Panc1 (cell line): Measurements from ENCODE around the gene TTR. TPM values are rescaled to one million over a fixed set of nuclear protein-coding genes. Genes with fewer than 3 reads are reported as not detected.

Source experiments
- ATAC-seq: fragments of 200-7000 bp; cut with Tn5 transposase; 2 replicates; pipeline ENCODE4 v1.9.1; 2020; ENCODE audit warnings: mild to moderate bottlenecking, moderate library complexity
- BruUV-seq: library from RNA; stranded (reverse); fragments of 400-500 nt; replicated peaks from 2 replicates; lab custom pipeline; 2021; lab: Mats Ljungman, UMichigan
- CTCF ChIA-PET: fragments of 300-600 bp; sonication (Branson Sonifier 250); formaldehyde crosslinking; loops from one replicate; lab custom pipeline; 2022; ENCODE audit warnings: antibody characterized with exemption; lab: Charles Lee
- POLR2A ChIA-PET: fragments of 300-600 bp; sonication (Branson Sonifier 250); formaldehyde crosslinking; loops from one replicate; lab custom pipeline; 2022; ENCODE audit warnings: antibody characterized with exemption; lab: Charles Lee
- DNase-seq: peaks from one replicate; pipeline ENCODE4 v3.0.0-alpha.2; 2010; ENCODE audit warnings: low read depth, low spot score
- H3K27ac ChIP-seq: 2 replicates; pipeline ENCODE4 v1.5.1; 2011; ENCODE audit warnings: mild to moderate bottlenecking, low read length, inconsistent platforms
- H3K27me3 ChIP-seq: fragments of 200-500 bp; sonication (Bioruptor generic); 2 replicates; pipeline ENCODE4 v1.6.0; 2014; ENCODE audit warnings: low read length, inconsistent platforms; ENCODE audit not compliant: control insufficient read depth, insufficient read depth
- H3K36me3 ChIP-seq: fragments of 200-500 bp; sonication (Bioruptor generic); 2 replicates; pipeline ENCODE4 v1.5.1; 2014; ENCODE audit warnings: inconsistent platforms, mild to moderate bottlenecking, low read length, moderate library complexity; ENCODE audit not compliant: control insufficient read depth, insufficient read depth
- H3K4me1 ChIP-seq: 2 replicates; pipeline ENCODE4 v1.5.1; 2011; ENCODE audit warnings: inconsistent platforms, mild to moderate bottlenecking, low read length, moderate library complexity; ENCODE audit not compliant: control insufficient read depth, insufficient read depth
- H3K4me3 ChIP-seq, 2 experiments: 2 replicates each; pipeline ENCODE4 v1.5.1; 2011 to 2012; ENCODE audit warnings: low read depth in 2 of 2, low read length in 2 of 2, mild to moderate bottlenecking in 2 of 2, inconsistent platforms in 1 of 2, moderate library complexity in 1 of 2
- H3K9me3 ChIP-seq: fragments of 200-500 bp; sonication (Bioruptor generic); 2 replicates; pipeline ENCODE4 v1.5.1; 2014; ENCODE audit warnings: low read depth, mild to moderate bottlenecking, inconsistent platforms, low read length, moderate library complexity; ENCODE audit not compliant: control insufficient read depth, insufficient read depth
- CTCF ChIP-seq: fragments of 450-650 bp; IDR thresholded peaks from 2 replicates; pipeline ENCODE4 v1.5.1; 2017; ENCODE audit warnings: mild to moderate bottlenecking
- POLR2AphosphoS5 ChIP-seq: IDR thresholded peaks from 2 replicates; pipeline ENCODE4 v1.6.1; 2012; ENCODE audit warnings: mild to moderate bottlenecking, low read depth, low read length, moderate library complexity
- REST ChIP-seq, 2 experiments: IDR thresholded peaks; 2 replicates each; pipeline ENCODE4 v1.6.1; 2011 to 2012; ENCODE audit warnings: low read depth in 2 of 2, control low read depth in 1 of 2, low read length in 1 of 2, mild to moderate bottlenecking in 1 of 2, moderate library complexity in 1 of 2; ENCODE audit not compliant: insufficient read depth in 1 of 2
- SIN3A ChIP-seq: IDR thresholded peaks from 2 replicates; pipeline ENCODE4 v1.6.1; 2012; ENCODE audit warnings: low read depth, mild to moderate bottlenecking, low read length, moderate library complexity, borderline replicate concordance; ENCODE audit not compliant: insufficient read depth
- TCF7L2 ChIP-seq: IDR thresholded peaks from 2 replicates; pipeline ENCODE4 v1.6.1; 2011; ENCODE audit warnings: mild to moderate bottlenecking, low read depth, low read length, inconsistent platforms
- in situ Hi-C: cut with HindIII; loops from 2 replicates; pipeline ENCODE4 v1.10.0; 2016; ENCODE audit warnings: low sequenced_read_pairs, low pct_unique_long_range_greater_than_20kb
- intact Hi-C: fragments of 100-400 bp; cut with micrococcal nuclease; formaldehyde crosslinking; loops from one replicate; pipeline ENCODE4 v1.10.0; 2022; ENCODE audit not compliant: unreplicated experiment
- total RNA-seq: library from RNA; stranded (reverse); gene quantifications from one replicate; pipeline ENCODE4 v1.2.1, GENCODE V29; 2021; ENCODE audit not compliant: unreplicated experiment

The TTR gene
- total RNA-seq, 1 experiment from 2014 or later = 1.0 TPM

GRCh38 chr18:31626409-31626808 is 34.7 kb downstream of the TTR start:
- no peak overlapping the region for H3K27ac ChIP-seq
- no peak for TF ChIP-seq TCF7L2
- 0 out of 2 replicates have a peak, but pooled peaks have one; percentile 6 for TF ChIP-seq CTCF
- H3K9me3 ChIP-seq = no peaks in the 10 kb centered on the region
- ATAC-seq (no peak), DNase-seq (no peak)
- intact Hi-C loops (no loop called here), in situ Hi-C loops (no loop called here)
- H3K4me1 ChIP-seq = no peaks in the 10 kb centered on the region
- no TSS peak for BruUV-seq
- no peak overlapping the region for H3K4me3 ChIP-seq
- POLR2A ChIA-PET = no interaction called here
- CTCF ChIA-PET = no interaction called here
- H3K36me3 ChIP-seq = no peaks in the 10 kb centered on the region; the same call in 1 of the 2 replicates
- H3K27me3 ChIP-seq = no peaks in the 10 kb centered on the region

- H3K36me3 ChIP-seq = no peaks in the 10 kb centered on the region
- no peak overlapping the region for H3K27ac ChIP-seq
- no TSS peak for BruUV-seq
- no peaks in the 10 kb centered on the region for H3K27me3 ChIP-seq
- in situ Hi-C loops (no loop called here), intact Hi-C loops (no loop called here)
- H3K4me3 ChIP-seq = no peak overlapping the region
- TF ChIP-seq TCF7L2 (no peak), CTCF (no peak), SIN3A (no peak), POLR2AphosphoS5 (no peak), REST (IDR thresholded peaks at IDR 0.05; ENCODE audit: insufficient read depth in 1 of 2, low read depth in 2 of 2, low read length in 1 of 2) (no peak)
- ChIA-PET POLR2A (no interaction called here), CTCF (no interaction called here)
- ATAC-seq (no peak), DNase-seq (no peak)
- H3K9me3 ChIP-seq = no peaks in the 10 kb centered on the region
- no peaks in the 10 kb centered on the region for H3K4me1 ChIP-seq
Observed at GRCh38 chr18:31630549-31630948, 38.9 kb downstream of the TTR start.

- no peaks in the 10 kb centered on the region; the same call in 1 of the 2 replicates for H3K36me3 ChIP-seq
- no peak overlapping the region for H3K27ac ChIP-seq
- in situ Hi-C loops = no loop called here
- H3K9me3 ChIP-seq = no peaks in the 10 kb centered on the region
- intact Hi-C loops = no loop called here
- DNase-seq = no peak
- ChIA-PET CTCF (no interaction called here), POLR2A (no interaction called here)
- H3K4me1 ChIP-seq = no peaks in the 10 kb centered on the region
- no peak overlapping the region for H3K4me3 ChIP-seq
- H3K27me3 ChIP-seq = no peaks in the 10 kb centered on the region
- TF ChIP-seq TCF7L2 (no peak), CTCF (no peak), POLR2AphosphoS5 (no peak), SIN3A (no peak), REST (IDR thresholded peaks at IDR 0.05; ENCODE audit: insufficient read depth in 1 of 2, low read depth in 2 of 2, low read length in 1 of 2) (no peak)
- no peak for ATAC-seq
- no TSS peak for BruUV-seq
Observed at GRCh38 chr18:31631526-31631925, 39.8 kb downstream of the TTR start.
